ENCODE data around the gene OR5AU1.

OR5AU1 gene

DNA sequence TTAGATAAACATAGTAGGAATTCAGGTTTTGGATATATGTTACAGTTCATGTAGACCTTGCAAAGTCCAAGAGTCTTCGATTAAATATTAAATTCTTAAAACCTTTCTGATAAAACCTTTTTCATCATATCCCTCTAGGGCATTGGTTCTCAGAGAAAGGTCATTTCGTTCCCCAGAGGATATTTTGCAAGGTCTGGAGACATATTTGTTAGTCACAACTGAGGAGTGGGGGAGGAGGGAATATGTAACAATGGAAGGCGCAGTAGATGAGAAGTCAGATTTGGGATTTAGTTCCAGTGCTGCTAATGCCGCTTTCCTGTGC lies 49.7 kb downstream of the OR5AU1 start:
- DNase-seq, result no peak

- no peak for DNase-seq
Measured at GRCh38 chr14:21105095-21105494, 50.8 kb downstream of the OR5AU1 start.
